Breast epithelium (tissue), 3 donors: ENCODE results near the gene RCOR1.

Experiments used
- POLR2A ChIP-seq: fragments of 450-650 bp; IDR thresholded peaks from one replicate; pipeline ENCODE4 v1.6.1; 2016; ENCODE audit warnings: antibody characterized with exemption, mild to moderate bottlenecking, moderate library complexity
- POLR2AphosphoS5 ChIP-seq, 3 donors: sonication (generic); formaldehyde crosslinking; IDR thresholded peaks; one replicate each; pipeline ENCODE4 v1.6.1; 2017; ENCODE audit warnings: antibody characterized with exemption in 3 of 3
- TF ChIP-seq, protein P1 (sequence below), 3 donors: fragments of 450-650 bp; IDR thresholded peaks; one replicate each; pipeline ENCODE4 v1.5.1; 2016 to 2017; ENCODE audit warnings: antibody characterized with exemption in 3 of 3, mild to moderate bottlenecking in 3 of 3, moderate library complexity in 3 of 3

DNA sequence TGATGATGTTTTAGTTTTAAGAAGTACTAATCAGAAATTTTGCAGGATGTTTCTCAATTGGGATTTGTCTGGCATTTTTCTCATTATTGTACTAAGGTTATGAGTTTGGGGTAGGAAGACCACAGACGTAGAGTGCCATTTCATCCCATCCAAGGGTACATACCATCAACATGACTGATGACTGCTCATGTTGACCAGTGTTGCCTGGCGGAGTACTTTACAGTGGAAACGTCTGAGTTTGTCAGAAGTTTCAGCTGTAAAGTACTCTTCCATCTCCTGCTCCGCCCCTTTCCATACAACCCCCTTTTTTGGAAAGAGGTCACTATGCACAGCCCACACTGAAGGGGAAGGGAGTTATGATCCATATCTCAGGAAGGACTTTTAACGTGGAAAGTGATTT lies 74.2 kb downstream of the RCOR1 start:
- TF ChIP-seq POLR2A, result no peak
- no peak for TF ChIP-seq POLR2AphosphoS5 (IDR thresholded peaks at IDR 0.05)
- TF ChIP-seq, protein P1, sequence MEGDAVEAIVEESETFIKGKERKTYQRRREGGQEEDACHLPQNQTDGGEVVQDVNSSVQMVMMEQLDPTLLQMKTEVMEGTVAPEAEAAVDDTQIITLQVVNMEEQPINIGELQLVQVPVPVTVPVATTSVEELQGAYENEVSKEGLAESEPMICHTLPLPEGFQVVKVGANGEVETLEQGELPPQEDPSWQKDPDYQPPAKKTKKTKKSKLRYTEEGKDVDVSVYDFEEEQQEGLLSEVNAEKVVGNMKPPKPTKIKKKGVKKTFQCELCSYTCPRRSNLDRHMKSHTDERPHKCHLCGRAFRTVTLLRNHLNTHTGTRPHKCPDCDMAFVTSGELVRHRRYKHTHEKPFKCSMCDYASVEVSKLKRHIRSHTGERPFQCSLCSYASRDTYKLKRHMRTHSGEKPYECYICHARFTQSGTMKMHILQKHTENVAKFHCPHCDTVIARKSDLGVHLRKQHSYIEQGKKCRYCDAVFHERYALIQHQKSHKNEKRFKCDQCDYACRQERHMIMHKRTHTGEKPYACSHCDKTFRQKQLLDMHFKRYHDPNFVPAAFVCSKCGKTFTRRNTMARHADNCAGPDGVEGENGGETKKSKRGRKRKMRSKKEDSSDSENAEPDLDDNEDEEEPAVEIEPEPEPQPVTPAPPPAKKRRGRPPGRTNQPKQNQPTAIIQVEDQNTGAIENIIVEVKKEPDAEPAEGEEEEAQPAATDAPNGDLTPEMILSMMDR (IDR thresholded peaks at IDR 0.05), result no peak
